Neuron (in vitro differentiated cells): ENCODE measurements around the gene WEE1.

Experiments used
- H2AFZ ChIP-seq: one replicate; pipeline ENCODE4 v1.6.1; 2013; ENCODE audit warnings: low read depth, mild to moderate bottlenecking, inconsistent platforms, low read length, moderate library complexity
- H3K27me3 ChIP-seq: one replicate; pipeline ENCODE4 v1.6.1; 2013; ENCODE audit warnings: low read length; ENCODE audit not compliant: insufficient read depth
- H3K36me3 ChIP-seq: one replicate; pipeline ENCODE4 v1.6.1; 2013; ENCODE audit warnings: low read length; ENCODE audit not compliant: insufficient read depth
- H3K4me1 ChIP-seq: one replicate; pipeline ENCODE4 v1.6.1; 2013; ENCODE audit warnings: low read length; ENCODE audit not compliant: insufficient read depth
- H3K4me3 ChIP-seq: 2 replicates; pipeline ENCODE4 v1.5.1; 2013; ENCODE audit warnings: mild to moderate bottlenecking, low read length, moderate library complexity
- H3K9me3 ChIP-seq: one replicate; pipeline ENCODE4 v1.6.1; 2013; ENCODE audit warnings: low read length

Gene WEE1

DNA sequence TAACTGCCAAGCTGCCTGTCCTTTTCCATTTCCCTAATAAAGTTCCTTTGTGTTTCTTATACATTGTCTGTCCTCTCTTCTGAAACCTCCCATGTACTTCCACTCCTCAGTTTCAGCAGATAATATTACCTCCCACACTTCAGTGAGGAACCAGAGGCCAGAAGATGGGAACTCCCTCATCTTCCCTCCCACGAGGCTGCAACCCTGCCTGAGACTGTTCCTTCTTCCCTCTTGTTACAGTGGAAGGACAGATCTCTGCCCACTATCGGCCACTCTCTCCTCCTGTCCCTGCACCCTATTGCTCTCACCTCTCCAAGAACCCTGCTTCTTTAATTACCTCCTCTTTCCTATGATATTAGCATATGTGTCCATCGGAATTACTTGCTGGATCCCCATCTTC is 52.3 kb downstream of the WEE1 start:
- Histone ChIP-seq H3K4me3 (no peak overlapping the region), H3K36me3 (no peaks in the 10 kb centered on the region), H3K4me1 (peaks cover 13% of the 10 kb centered on the region), H3K9me3 (no peaks in the 10 kb centered on the region), H3K27me3 (no peaks in the 10 kb centered on the region), H2AFZ (no peak overlapping the region)

DNA sequence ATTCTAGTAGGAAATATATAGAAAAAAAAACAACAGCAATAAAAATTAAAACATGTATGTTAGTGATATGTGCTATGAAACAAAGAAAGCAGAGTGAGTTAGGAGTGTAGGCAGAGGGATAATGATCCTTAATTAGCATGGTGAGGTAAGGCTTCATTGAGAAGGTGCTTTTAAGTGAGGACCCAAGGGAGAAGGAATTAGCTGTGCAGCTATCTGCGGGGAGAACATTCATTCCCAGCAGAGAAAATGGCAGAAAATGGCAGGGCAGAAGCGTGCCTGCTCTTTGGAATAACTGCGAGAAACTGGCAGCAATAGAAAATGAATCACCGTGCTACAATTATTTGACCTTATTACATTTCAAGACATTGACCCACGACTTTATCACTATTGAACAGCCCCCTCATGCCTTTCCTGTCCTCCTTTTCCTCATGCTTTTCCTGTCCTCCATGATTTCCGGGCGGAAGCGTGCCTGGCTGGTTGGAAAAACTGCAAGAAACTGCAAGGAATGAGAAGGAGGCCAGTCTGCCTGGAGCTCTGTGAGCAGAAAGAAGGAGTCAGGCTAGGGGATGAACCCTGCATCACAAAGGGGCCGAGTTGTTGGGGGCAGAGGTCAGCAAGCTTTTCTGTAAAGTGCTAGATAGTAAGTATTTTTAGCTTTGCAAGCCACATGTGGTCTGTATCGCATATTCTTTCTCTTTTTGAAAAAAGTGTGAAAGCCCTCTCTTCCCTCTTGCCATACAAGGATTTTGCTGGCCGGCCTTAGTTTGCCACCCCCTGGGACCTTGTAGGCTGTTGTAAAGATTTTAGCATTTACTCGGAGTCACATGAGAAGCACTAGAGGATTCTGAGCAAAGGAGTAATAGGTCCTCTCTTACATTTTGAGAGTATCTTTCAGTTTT is 53.3 kb downstream of the WEE1 start:
- H3K27me3 ChIP-seq: no peaks in the 10 kb centered on the region
- H3K9me3 ChIP-seq: no peaks in the 10 kb centered on the region
- H2AFZ ChIP-seq: peak overlapping the region; percentile 73
- peaks cover 13% of the 10 kb centered on the region for H3K4me1 ChIP-seq
- no peaks in the 10 kb centered on the region for H3K36me3 ChIP-seq
- H3K4me3 ChIP-seq: peak overlapping the region; percentile 48

DNA sequence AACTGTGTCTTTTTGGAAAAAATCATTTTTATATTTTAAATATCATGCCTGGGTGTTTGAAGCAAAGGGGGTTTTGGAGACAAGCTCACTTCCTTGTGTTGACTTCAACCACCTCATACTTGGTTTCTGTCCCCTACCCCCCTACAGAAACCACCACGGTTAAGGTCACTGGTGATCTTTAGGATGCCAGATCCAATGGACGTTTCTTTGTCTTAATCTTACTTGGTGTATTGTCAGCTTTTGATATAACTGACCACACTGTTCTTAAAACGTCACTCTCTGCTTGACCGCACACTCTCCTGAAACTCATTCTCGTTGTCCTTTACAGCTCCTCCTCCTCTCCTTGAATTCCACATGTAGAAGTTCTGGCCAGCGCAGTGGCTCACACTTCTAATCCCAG is 55.6 kb downstream of the WEE1 start:
- no peaks in the 10 kb centered on the region for H3K9me3 ChIP-seq
- no peaks in the 10 kb centered on the region for H3K27me3 ChIP-seq
- H3K4me1 ChIP-seq: peaks cover 13% of the 10 kb centered on the region
- H3K36me3 ChIP-seq: no peaks in the 10 kb centered on the region
- H3K4me3 ChIP-seq: no peak overlapping the region
- H2AFZ ChIP-seq: no peak overlapping the region

DNA sequence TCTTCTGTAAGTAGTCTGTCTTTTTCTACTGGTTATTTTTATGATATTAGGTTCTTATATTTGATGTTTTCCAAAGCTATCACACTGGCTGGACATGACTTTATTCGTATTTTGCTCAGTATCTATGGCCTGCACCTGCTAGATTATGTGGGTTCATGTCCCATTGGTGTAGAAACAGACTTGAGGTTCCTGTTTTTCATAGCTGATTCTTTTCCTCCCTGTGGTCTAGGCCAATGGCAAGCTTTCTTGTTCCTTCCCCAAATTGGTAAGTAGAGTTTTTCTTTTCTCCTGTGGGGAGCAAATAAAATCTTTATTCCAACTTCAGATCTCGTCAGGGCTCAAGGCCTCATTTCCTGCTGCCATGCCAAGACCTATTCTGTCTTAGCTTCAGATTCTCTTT is 60.2 kb downstream of the WEE1 start:
- no peaks in the 10 kb centered on the region for H3K36me3 ChIP-seq
- no peak overlapping the region for H2AFZ ChIP-seq
- H3K9me3 ChIP-seq: no peaks in the 10 kb centered on the region
- no peaks in the 10 kb centered on the region for H3K4me1 ChIP-seq
- no peaks in the 10 kb centered on the region for H3K27me3 ChIP-seq
- no peak overlapping the region for H3K4me3 ChIP-seq

DNA sequence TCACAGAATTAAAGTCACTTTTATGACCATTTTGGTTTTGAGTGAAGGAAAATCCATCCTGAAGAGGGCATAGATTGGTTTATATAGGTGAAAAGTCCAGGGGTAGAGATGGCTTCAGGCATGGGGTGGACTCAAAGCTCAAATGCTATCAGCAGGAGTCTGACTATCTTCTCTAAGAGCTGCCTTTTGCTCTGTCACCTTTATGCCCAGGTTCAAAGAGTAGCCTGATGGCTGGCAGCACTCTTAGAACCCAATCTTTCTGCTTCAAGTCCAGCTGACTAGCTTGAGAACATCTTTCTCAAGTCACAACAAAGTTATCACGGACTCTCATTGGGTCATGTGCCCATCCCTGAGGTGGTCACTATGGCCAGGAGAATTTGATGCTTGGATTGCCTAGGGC is 63.2 kb downstream of the WEE1 start:
- Histone ChIP-seq H3K27me3 (no peaks in the 10 kb centered on the region), H3K36me3 (no peaks in the 10 kb centered on the region), H2AFZ (no peak overlapping the region), H3K4me1 (no peaks in the 10 kb centered on the region), H3K4me3 (no peak overlapping the region), H3K9me3 (no peaks in the 10 kb centered on the region)

DNA sequence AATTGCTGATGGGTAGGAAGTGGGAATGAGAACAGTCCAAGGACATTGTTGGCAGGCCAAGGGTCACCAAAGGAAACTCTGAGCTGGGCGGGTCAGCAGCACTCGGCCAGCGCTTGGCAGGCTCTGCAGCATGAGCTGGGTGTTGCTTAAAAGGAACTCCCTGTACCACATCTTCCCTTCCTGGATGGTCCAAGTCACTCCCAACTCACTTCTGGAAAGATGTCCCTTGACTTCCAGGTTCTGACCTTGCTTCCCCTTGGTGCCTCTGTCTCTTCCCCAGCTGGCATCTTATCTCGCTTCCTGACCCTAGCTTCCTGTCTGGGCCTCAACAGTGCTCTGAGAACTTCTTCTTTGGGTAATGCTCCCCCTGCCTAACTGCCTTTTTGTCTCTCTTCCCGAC is 65.6 kb downstream of the WEE1 start:
- no peak overlapping the region for H3K4me3 ChIP-seq
- H3K4me1 ChIP-seq: no peaks in the 10 kb centered on the region
- H3K27me3 ChIP-seq: no peaks in the 10 kb centered on the region
- H3K9me3 ChIP-seq: no peaks in the 10 kb centered on the region
- H3K36me3 ChIP-seq: no peaks in the 10 kb centered on the region
- no peak overlapping the region for H2AFZ ChIP-seq
